ENCODE results near the gene DTWD2. TPM values are rescaled to one million over a fixed set of nuclear protein-coding genes. Genes with fewer than 3 reads are reported as not detected.
"Not testable (repeated sequence)": the region's sequence is repeated elsewhere in the genome, so short reads cannot be mapped to it uniquely, and the experiment has no call there.

Gene DTWD2
- total and polyA plus RNA-seq, 2 experiments from 2014 or later, result 4.1 to 15.4 TPM

DNA sequence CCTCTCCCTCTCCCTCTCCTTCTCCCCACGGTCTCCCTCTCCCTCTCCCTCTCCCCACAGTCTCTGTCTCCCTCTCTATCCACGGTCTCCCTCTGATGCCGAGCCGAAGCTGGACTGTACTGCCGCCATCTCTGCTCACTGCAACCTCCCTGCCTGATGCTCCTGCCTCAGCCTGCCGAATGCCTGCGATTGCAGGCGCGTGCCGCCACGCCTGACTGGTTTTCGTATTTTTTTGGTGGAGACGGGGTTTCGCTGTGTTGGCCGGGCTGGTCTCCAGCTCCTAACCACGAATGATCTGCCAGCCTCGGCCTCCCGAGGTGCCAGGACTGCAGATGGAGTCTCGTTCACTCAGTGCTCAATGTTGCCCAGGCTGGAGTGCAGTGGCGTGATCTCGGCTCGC, 24.0 kb downstream of the DTWD2 start:
- H3K79me2 ChIP-seq (replicated peaks; ENCODE audit: insufficient read depth); H3K27ac ChIP-seq (ENCODE audit: low read depth); H3K36me3 ChIP-seq (ENCODE audit: insufficient read depth); H3K4me1 ChIP-seq (ENCODE audit: insufficient read depth); H4K20me1 ChIP-seq (replicated peaks; ENCODE audit: insufficient read depth); H3K4me3 ChIP-seq; H3K9me2 ChIP-seq (ENCODE audit: insufficient read depth); H3K4me1 Mint-ChIP-seq; ATAC-seq; H3F3A ChIP-seq (replicated peaks; ENCODE audit: low read depth); H3K27me3 ChIP-seq (ENCODE audit: insufficient read depth); H3K27me3 Mint-ChIP-seq (ENCODE audit: insufficient read depth, low read depth, poor library complexity); H3K27ac Mint-ChIP-seq; DNase-seq (ENCODE audit: low spot score); H2AFZ ChIP-seq; H3K4me3 Mint-ChIP-seq; H3K4me2 ChIP-seq: not testable (repeated sequence)
- Mint-ChIP-seq H3K9me3 (peaks cover 32% of the 10 kb centered on the region), H3K36me3 (ENCODE audit: low read depth) (peaks cover 32% of the 10 kb centered on the region)

DNA sequence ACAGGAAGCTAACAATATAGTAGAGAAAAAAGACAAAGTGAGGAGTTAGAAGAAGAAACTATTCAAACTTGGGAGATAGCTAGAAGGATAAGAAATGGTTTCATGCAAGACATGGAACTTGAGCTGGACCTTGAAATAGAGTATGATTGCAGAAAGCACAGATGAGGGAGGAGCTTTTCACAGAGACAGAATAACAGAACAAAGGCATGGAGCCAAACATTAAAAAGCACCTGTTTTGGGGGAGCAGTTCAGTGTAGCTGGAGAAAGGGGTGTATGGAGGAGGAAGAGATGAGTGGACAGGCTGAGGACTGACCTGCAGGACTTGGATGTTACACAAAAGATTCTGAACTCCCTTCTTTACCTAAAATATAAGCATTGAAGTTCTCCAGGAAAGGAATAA, 25.2 kb downstream of the DTWD2 start:
- ATAC-seq (no peak), DNase-seq (ENCODE audit: low spot score) (no peak)
- H3F3A ChIP-seq (replicated peaks; ENCODE audit: low read depth), result no peaks in the 10 kb centered on the region
- no peaks in the 10 kb centered on the region for H3K79me2 ChIP-seq (replicated peaks; ENCODE audit: insufficient read depth)
- Mint-ChIP-seq H3K27me3 (ENCODE audit: insufficient read depth, low read depth, poor library complexity) (peaks cover 1% of the 10 kb centered on the region), H3K9me3 (peaks cover 32% of the 10 kb centered on the region), H3K4me3 (no peak overlapping the region), H3K4me1 (no peaks in the 10 kb centered on the region; the same call in 2 of the 3 replicates), H3K36me3 (ENCODE audit: low read depth) (peaks cover 32% of the 10 kb centered on the region), H3K27ac (no peak overlapping the region)
- H3K36me3 ChIP-seq (ENCODE audit: insufficient read depth), result no peaks in the 10 kb centered on the region
- H3K4me3 ChIP-seq, result no peak overlapping the region
- H3K9me2 ChIP-seq (ENCODE audit: insufficient read depth), result 0 out of 2 replicates have a peak, but pooled peaks cover 2% of the 10 kb centered on the region
- H3K4me1 ChIP-seq (ENCODE audit: insufficient read depth), result no peaks in the 10 kb centered on the region
- H2AFZ ChIP-seq, result no peak overlapping the region
- H3K27ac ChIP-seq (ENCODE audit: low read depth), result no peak overlapping the region
- no peak overlapping the region for H3K4me2 ChIP-seq
- H4K20me1 ChIP-seq (replicated peaks; ENCODE audit: insufficient read depth), result no peaks in the 10 kb centered on the region
- TF ChIP-seq POLR2AphosphoS5 (IDR thresholded peaks at IDR 0.05; ENCODE audit: low read depth), result no peak
- no peak for TF ChIP-seq STAT1 (IDR thresholded peaks at IDR 0.05; ENCODE audit: unreplicated experiment)
- TF ChIP-seq, protein P1, sequence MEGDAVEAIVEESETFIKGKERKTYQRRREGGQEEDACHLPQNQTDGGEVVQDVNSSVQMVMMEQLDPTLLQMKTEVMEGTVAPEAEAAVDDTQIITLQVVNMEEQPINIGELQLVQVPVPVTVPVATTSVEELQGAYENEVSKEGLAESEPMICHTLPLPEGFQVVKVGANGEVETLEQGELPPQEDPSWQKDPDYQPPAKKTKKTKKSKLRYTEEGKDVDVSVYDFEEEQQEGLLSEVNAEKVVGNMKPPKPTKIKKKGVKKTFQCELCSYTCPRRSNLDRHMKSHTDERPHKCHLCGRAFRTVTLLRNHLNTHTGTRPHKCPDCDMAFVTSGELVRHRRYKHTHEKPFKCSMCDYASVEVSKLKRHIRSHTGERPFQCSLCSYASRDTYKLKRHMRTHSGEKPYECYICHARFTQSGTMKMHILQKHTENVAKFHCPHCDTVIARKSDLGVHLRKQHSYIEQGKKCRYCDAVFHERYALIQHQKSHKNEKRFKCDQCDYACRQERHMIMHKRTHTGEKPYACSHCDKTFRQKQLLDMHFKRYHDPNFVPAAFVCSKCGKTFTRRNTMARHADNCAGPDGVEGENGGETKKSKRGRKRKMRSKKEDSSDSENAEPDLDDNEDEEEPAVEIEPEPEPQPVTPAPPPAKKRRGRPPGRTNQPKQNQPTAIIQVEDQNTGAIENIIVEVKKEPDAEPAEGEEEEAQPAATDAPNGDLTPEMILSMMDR (conservative IDR thresholded peaks at IDR 0.05; ENCODE audit: low read depth in 2 of 2), result no peak
- TF ChIP-seq ZNF331 (CRISPR knock-in tag; IDR thresholded peaks at IDR 0.05; ENCODE audit: low read depth), result no peak
- H3K27me3 ChIP-seq (ENCODE audit: insufficient read depth), result no peaks in the 10 kb centered on the region

DNA sequence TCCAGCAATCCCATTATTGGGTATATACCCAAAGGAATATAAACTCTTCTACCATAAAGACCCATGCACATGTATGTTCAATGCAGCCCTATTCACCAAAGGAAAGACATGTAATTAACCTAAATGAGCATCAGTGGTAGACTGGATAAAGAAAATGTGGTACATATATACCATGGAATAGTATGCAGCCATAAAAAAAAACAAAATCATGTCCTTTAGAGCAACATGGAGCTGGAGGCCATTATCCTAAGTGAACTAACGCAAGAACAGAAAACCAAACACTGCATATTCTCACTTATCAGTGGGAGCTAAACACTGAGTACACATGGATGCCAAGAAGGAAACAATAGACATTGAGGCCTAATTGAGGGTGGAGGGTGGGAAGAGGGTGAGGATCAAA, 27.8 kb downstream of the DTWD2 start:
- no peaks in the 10 kb centered on the region for H3F3A ChIP-seq (replicated peaks; ENCODE audit: low read depth)
- Mint-ChIP-seq H3K4me1 (no peaks in the 10 kb centered on the region), H3K36me3 (ENCODE audit: low read depth) (peaks cover 24% of the 10 kb centered on the region; the same call in 2 of the 3 replicates), H3K27me3 (ENCODE audit: insufficient read depth, low read depth, poor library complexity) (peaks cover 1% of the 10 kb centered on the region), H3K4me3 (no peak overlapping the region), H3K9me3 (peaks cover 22% of the 10 kb centered on the region), H3K27ac (no peak overlapping the region)
- no peak overlapping the region for H3K27ac ChIP-seq (ENCODE audit: low read depth)
- H3K4me3 ChIP-seq, result no peak overlapping the region
- H3K4me2 ChIP-seq, result no peak overlapping the region
- no peaks in the 10 kb centered on the region for H3K9me2 ChIP-seq (ENCODE audit: insufficient read depth)
- no peaks in the 10 kb centered on the region for H3K79me2 ChIP-seq (replicated peaks; ENCODE audit: insufficient read depth)
- DNase-seq (ENCODE audit: low spot score) (no peak), ATAC-seq (no peak)
- H2AFZ ChIP-seq, result no peak overlapping the region
- H4K20me1 ChIP-seq (replicated peaks; ENCODE audit: insufficient read depth), result no peaks in the 10 kb centered on the region
- no peaks in the 10 kb centered on the region for H3K4me1 ChIP-seq (ENCODE audit: insufficient read depth)
- H3K36me3 ChIP-seq (ENCODE audit: insufficient read depth), result no peaks in the 10 kb centered on the region
- TF ChIP-seq NANOG (IDR thresholded peaks at IDR 0.05; ENCODE audit: borderline replicate concordance) (no peak), CREB1 (CRISPR knock-in tag; IDR thresholded peaks at IDR 0.05; ENCODE audit: low read depth) (no peak), JUNB (IDR thresholded peaks at IDR 0.05; ENCODE audit: unreplicated experiment) (no peak)
- H3K27me3 ChIP-seq (ENCODE audit: insufficient read depth), result no peaks in the 10 kb centered on the region
